ENCODE data around the gene BTN1A1.

Gene BTN1A1

DNA sequence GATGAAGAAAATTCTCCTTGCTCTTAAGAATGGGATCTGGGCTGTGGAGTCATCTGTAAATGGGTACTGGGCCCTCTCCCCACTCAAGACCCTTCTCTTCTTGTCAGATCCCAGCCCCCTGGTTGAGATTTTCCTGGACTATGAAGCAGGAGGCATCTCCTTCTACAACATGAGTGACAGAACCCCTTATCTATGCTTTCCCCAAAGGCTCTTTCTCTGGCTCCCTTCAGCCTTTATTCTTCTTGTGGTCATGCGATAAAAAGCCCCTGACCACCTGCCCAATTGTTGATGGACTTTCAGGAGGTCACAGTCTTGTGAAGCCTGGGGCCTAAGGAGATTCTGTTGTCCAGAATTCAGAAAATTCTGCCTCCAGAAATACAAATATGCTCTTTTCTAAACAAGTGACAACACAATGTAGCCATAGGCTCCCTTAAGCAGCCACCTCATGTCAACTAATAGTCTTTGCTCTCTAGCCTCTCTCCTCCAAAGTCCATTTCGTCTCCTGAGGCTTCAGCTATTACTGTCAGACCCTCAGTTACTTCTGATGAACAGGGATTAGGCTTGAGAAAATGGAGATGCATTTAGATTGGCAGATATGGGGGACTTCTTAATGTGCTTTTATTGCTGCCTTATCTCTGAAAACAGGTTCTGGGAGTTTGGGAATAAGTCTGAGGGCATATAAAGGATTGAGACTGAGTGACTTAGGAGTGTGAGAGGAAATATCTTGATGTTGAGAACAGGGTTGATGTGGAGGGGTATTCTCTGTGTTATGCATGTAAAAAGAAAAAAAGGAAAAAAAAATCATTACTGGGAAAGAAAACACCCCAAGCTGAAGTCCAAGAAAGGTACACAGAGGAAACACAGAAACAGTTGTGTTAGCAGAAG lies 21.8 kb upstream of the BTN1A1 start:
- H3K9me3 ChIP-seq (ENCODE audit: control insufficient read depth, insufficient read depth, low read depth, low read length), result no peaks in the 10 kb centered on the region
- TF ChIP-seq ZNF426 (tag by site-specific recombination; IDR thresholded peaks at IDR 0.05) (no peak), ZFP37 (tag by site-specific recombination; IDR thresholded peaks at IDR 0.05) (no peak), ZNF24 (tag by site-specific recombination; IDR thresholded peaks at IDR 0.05) (no peak), ZNF214 (tag by site-specific recombination; IDR thresholded peaks at IDR 0.05; ENCODE audit: borderline replicate concordance) (no peak), ZNF341 (tag by site-specific recombination; IDR thresholded peaks at IDR 0.05; ENCODE audit: low read depth) (no peak), ZNF404 (tag by site-specific recombination; IDR thresholded peaks at IDR 0.05) (no peak), KLF1 (tag by site-specific recombination; IDR thresholded peaks at IDR 0.05) (no peak), ZNF394 (tag by site-specific recombination; IDR thresholded peaks at IDR 0.05; ENCODE audit: borderline replicate concordance) (no peak), ZBTB1 (tag by site-specific recombination; IDR thresholded peaks at IDR 0.05) (no peak)
- TF ChIP-seq, protein P1, sequence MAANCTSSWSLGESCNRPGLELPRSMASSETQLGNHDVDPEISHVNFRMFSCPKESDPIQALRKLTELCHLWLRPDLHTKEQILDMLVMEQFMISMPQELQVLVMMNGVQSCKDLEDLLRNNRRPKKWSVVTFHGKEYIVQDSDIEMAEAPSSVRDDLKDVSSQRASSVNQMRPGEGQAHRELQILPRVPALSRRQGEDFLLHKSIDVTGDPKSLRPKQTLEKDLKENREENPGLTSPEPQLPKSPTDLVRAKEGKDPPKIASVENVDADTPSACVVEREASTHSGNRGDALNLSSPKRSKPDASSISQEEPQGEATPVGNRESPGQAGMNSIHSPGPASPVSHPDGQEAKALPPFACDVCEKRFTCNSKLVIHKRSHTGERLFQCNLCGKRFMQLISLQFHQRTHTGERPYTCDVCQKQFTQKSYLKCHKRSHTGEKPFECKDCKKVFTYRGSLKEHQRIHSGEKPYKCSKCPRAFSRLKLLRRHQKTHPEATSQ (tag by site-specific recombination; IDR thresholded peaks at IDR 0.05), result no peak
- TF ChIP-seq, protein P2, sequence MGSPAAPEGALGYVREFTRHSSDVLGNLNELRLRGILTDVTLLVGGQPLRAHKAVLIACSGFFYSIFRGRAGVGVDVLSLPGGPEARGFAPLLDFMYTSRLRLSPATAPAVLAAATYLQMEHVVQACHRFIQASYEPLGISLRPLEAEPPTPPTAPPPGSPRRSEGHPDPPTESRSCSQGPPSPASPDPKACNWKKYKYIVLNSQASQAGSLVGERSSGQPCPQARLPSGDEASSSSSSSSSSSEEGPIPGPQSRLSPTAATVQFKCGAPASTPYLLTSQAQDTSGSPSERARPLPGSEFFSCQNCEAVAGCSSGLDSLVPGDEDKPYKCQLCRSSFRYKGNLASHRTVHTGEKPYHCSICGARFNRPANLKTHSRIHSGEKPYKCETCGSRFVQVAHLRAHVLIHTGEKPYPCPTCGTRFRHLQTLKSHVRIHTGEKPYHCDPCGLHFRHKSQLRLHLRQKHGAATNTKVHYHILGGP (tag by site-specific recombination; IDR thresholded peaks at IDR 0.05), result no peak
- TF ChIP-seq, protein P3, sequence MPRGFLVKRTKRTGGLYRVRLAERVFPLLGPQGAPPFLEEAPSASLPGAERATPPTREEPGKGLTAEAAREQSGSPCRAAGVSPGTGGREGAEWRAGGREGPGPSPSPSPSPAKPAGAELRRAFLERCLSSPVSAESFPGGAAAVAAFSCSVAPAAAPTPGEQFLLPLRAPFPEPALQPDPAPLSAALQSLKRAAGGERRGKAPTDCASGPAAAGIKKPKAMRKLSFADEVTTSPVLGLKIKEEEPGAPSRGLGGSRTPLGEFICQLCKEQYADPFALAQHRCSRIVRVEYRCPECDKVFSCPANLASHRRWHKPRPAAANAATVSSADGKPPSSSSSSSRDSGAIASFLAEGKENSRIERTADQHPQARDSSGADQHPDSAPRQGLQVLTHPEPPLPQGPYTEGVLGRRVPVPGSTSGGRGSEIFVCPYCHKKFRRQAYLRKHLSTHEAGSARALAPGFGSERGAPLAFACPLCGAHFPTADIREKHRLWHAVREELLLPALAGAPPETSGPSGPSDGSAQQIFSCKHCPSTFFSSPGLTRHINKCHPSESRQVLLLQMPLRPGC (tag by site-specific recombination; IDR thresholded peaks at IDR 0.05), result no peak
- TF ChIP-seq, protein P4, sequence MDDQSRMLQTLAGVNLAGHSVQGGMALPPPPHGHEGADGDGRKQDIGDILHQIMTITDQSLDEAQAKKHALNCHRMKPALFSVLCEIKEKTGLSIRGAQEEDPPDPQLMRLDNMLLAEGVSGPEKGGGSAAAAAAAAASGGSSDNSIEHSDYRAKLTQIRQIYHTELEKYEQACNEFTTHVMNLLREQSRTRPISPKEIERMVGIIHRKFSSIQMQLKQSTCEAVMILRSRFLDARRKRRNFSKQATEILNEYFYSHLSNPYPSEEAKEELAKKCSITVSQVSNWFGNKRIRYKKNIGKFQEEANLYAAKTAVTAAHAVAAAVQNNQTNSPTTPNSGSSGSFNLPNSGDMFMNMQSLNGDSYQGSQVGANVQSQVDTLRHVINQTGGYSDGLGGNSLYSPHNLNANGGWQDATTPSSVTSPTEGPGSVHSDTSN (CRISPR knock-in tag; IDR thresholded peaks at IDR 0.05), result no peak
- TF ChIP-seq, protein P5, sequence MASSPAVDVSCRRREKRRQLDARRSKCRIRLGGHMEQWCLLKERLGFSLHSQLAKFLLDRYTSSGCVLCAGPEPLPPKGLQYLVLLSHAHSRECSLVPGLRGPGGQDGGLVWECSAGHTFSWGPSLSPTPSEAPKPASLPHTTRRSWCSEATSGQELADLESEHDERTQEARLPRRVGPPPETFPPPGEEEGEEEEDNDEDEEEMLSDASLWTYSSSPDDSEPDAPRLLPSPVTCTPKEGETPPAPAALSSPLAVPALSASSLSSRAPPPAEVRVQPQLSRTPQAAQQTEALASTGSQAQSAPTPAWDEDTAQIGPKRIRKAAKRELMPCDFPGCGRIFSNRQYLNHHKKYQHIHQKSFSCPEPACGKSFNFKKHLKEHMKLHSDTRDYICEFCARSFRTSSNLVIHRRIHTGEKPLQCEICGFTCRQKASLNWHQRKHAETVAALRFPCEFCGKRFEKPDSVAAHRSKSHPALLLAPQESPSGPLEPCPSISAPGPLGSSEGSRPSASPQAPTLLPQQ (tag by site-specific recombination; IDR thresholded peaks at IDR 0.05), result no peak
- H3K27ac ChIP-seq (ENCODE audit: extremely low read depth, low read depth, low read length), result no peak overlapping the region
- ChIA-PET CTCF (interaction anchor here (0.7 to 1.0 kb wide), 2 partner anchors 9 to 117 kb away, joined by 4 read pairs; no protein-coding TSS in a partner anchor), POLR2A (no interaction called here)
- H3K4me1 ChIP-seq (ENCODE audit: control insufficient read depth, insufficient read depth, low read length), result peaks cover 8% of the 10 kb centered on the region
- no peak overlapping the region for H3K4me3 ChIP-seq (ENCODE audit: low read depth, low read length)
- H3K36me3 ChIP-seq (ENCODE audit: control insufficient read depth in 2 of 2, insufficient read depth in 1 of 2, low read length in 2 of 2), result no peaks in the 10 kb centered on the region

DNA sequence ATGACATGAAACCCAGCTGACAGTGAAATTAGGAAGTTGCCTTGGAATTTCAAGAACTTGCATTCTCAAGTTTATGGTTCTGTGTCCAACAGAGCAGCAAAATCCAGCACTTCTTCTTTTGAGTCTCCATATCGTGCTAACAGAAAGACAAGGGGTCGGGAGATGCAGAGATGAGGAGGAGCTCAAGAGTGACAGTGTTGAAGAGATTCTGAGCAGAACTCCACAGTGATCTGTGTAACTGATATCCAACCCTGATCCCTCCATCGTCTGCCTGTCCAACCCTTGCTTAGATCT lies 21.2 kb upstream of the BTN1A1 start:
- no peak overlapping the region for H3K4me3 ChIP-seq (ENCODE audit: low read depth, low read length)
- H3K27ac ChIP-seq (ENCODE audit: extremely low read depth, low read depth, low read length), result no peak overlapping the region
- TF ChIP-seq, protein P6, sequence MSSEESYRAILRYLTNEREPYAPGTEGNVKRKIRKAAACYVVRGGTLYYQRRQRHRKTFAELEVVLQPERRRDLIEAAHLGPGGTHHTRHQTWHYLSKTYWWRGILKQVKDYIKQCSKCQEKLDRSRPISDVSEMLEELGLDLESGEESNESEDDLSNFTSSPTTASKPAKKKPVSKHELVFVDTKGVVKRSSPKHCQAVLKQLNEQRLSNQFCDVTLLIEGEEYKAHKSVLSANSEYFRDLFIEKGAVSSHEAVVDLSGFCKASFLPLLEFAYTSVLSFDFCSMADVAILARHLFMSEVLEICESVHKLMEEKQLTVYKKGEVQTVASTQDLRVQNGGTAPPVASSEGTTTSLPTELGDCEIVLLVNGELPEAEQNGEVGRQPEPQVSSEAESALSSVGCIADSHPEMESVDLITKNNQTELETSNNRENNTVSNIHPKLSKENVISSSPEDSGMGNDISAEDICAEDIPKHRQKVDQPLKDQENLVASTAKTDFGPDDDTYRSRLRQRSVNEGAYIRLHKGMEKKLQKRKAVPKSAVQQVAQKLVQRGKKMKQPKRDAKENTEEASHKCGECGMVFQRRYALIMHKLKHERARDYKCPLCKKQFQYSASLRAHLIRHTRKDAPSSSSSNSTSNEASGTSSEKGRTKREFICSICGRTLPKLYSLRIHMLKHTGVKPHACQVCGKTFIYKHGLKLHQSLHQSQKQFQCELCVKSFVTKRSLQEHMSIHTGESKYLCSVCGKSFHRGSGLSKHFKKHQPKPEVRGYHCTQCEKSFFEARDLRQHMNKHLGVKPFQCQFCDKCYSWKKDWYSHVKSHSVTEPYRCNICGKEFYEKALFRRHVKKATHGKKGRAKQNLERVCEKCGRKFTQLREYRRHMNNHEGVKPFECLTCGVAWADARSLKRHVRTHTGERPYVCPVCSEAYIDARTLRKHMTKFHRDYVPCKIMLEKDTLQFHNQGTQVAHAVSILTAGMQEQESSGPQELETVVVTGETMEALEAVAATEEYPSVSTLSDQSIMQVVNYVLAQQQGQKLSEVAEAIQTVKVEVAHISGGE (tag by site-specific recombination; conservative IDR thresholded peaks at IDR 0.05; ENCODE audit: low read depth), result no peak
- no peaks in the 10 kb centered on the region for H3K9me3 ChIP-seq (ENCODE audit: control insufficient read depth, insufficient read depth, low read depth, low read length)
- ChIA-PET POLR2A (no interaction called here), CTCF (interaction anchor here (0.5 to 1.0 kb wide), 3 partner anchors 9 to 305 kb away, joined by 3 to 4 read pairs (median 4); no protein-coding TSS in a partner anchor)
- peaks cover 8% of the 10 kb centered on the region for H3K4me1 ChIP-seq (ENCODE audit: control insufficient read depth, insufficient read depth, low read length)
- H3K36me3 ChIP-seq (ENCODE audit: control insufficient read depth in 2 of 2, insufficient read depth in 1 of 2, low read length in 2 of 2), result no peaks in the 10 kb centered on the region
